ENCODE results near the gene CILP. TPM values are rescaled to one million over a fixed set of nuclear protein-coding genes. Genes with fewer than 3 reads are reported as not detected.

CILP gene, protein sequence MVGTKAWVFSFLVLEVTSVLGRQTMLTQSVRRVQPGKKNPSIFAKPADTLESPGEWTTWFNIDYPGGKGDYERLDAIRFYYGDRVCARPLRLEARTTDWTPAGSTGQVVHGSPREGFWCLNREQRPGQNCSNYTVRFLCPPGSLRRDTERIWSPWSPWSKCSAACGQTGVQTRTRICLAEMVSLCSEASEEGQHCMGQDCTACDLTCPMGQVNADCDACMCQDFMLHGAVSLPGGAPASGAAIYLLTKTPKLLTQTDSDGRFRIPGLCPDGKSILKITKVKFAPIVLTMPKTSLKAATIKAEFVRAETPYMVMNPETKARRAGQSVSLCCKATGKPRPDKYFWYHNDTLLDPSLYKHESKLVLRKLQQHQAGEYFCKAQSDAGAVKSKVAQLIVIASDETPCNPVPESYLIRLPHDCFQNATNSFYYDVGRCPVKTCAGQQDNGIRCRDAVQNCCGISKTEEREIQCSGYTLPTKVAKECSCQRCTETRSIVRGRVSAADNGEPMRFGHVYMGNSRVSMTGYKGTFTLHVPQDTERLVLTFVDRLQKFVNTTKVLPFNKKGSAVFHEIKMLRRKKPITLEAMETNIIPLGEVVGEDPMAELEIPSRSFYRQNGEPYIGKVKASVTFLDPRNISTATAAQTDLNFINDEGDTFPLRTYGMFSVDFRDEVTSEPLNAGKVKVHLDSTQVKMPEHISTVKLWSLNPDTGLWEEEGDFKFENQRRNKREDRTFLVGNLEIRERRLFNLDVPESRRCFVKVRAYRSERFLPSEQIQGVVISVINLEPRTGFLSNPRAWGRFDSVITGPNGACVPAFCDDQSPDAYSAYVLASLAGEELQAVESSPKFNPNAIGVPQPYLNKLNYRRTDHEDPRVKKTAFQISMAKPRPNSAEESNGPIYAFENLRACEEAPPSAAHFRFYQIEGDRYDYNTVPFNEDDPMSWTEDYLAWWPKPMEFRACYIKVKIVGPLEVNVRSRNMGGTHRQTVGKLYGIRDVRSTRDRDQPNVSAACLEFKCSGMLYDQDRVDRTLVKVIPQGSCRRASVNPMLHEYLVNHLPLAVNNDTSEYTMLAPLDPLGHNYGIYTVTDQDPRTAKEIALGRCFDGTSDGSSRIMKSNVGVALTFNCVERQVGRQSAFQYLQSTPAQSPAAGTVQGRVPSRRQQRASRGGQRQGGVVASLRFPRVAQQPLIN
- total RNA-seq (2014; rRNA removed; shearing (Covaris generic)), result 0.03 TPM in 1 of 2 replicates, not detected in the other
- not detected in 2 replicates for polyA plus RNA-seq (2016; fragmentation: Nextera tagmentation; extraction: Ambion mirVana)
- long read RNA-seq, result 0 reads

DNA sequence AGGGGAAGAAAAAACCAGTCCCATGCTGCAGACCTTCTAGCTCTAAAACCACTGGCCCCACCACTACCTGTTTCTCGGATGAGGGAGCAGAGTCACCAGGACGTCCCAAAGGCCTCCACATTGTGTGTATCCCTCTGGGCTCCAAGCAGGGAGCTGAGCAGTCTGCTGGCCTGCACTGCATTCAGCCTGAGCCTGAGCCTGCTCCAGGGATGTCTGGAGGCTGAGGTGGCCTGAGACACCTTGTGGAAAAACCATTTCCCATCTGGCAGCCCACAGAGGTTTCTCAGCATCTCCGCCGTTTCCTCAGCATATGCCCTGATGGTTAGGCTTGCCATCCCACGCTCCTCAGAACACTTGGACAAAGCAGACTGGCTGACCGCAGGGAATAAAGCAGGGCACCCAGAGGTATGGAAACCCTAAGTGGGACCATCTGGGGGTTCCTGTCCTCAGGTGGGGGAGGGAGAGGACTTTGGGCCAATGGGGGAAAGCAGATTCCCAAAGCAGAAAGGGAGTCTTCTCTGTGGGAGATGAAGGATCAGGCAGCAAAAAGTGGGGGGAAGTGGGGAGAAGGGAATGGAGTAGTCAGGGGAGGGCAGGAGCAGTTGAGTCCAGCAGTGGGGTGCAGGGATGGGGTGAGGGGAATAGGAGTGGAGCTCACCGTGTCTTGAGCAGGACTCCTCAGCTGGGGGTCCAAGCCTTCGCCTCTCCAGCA is at the start of gene CILP:
CILP (minus strand) TSS at position 704 of the 712 bp plus-strand sequence. CDS start 1,718 bp downstream, outside the sequence.
- DNase-seq (ENCODE audit: low spot score) (no peak), ATAC-seq (no peak)
- Histone ChIP-seq H3F3A (replicated peaks; ENCODE audit: low read depth) (no peaks in the 10 kb centered on the region), H3K27ac (ENCODE audit: low read depth) (no peak within 1 kb of the TSS), H3K9me2 (ENCODE audit: insufficient read depth) (no peaks in the 10 kb centered on the region; the same call in 1 of the 2 replicates), H3K36me3 (ENCODE audit: insufficient read depth) (no peaks in the 10 kb centered on the region), H3K79me2 (replicated peaks; ENCODE audit: insufficient read depth) (no peaks in the 10 kb centered on the region), H3K4me2 (no peak within 1 kb of the TSS), H2AFZ (peak within 1 kb of the TSS; percentile 69; the same call in 1 of the 2 replicates), H3K27me3 (ENCODE audit: insufficient read depth) (no peaks in the 10 kb centered on the region), H3K4me1 (ENCODE audit: insufficient read depth) (no peaks in the 10 kb centered on the region), H4K20me1 (replicated peaks; ENCODE audit: insufficient read depth) (no peaks in the 10 kb centered on the region), H3K4me3 (no peak within 1 kb of the TSS)
- peaks cover 12% of the 10 kb centered on the region for H3K4me1 Mint-ChIP-seq
- H3K36me3 Mint-ChIP-seq (ENCODE audit: low read depth), result no peaks in the 10 kb centered on the region; the same call in 2 of the 3 replicates
- peaks cover 6% of the 10 kb centered on the region for H3K27me3 Mint-ChIP-seq (ENCODE audit: insufficient read depth, low read depth, poor library complexity)
- H3K27ac Mint-ChIP-seq, result no peak within 1 kb of the TSS
- no peaks in the 10 kb centered on the region for H3K9me3 Mint-ChIP-seq
- no peak within 1 kb of the TSS for H3K4me3 Mint-ChIP-seq
- TF ChIP-seq, protein P1, sequence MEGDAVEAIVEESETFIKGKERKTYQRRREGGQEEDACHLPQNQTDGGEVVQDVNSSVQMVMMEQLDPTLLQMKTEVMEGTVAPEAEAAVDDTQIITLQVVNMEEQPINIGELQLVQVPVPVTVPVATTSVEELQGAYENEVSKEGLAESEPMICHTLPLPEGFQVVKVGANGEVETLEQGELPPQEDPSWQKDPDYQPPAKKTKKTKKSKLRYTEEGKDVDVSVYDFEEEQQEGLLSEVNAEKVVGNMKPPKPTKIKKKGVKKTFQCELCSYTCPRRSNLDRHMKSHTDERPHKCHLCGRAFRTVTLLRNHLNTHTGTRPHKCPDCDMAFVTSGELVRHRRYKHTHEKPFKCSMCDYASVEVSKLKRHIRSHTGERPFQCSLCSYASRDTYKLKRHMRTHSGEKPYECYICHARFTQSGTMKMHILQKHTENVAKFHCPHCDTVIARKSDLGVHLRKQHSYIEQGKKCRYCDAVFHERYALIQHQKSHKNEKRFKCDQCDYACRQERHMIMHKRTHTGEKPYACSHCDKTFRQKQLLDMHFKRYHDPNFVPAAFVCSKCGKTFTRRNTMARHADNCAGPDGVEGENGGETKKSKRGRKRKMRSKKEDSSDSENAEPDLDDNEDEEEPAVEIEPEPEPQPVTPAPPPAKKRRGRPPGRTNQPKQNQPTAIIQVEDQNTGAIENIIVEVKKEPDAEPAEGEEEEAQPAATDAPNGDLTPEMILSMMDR (conservative IDR thresholded peaks at IDR 0.05; ENCODE audit: low read depth in 2 of 2), result no peak
- TF ChIP-seq, protein P2, sequence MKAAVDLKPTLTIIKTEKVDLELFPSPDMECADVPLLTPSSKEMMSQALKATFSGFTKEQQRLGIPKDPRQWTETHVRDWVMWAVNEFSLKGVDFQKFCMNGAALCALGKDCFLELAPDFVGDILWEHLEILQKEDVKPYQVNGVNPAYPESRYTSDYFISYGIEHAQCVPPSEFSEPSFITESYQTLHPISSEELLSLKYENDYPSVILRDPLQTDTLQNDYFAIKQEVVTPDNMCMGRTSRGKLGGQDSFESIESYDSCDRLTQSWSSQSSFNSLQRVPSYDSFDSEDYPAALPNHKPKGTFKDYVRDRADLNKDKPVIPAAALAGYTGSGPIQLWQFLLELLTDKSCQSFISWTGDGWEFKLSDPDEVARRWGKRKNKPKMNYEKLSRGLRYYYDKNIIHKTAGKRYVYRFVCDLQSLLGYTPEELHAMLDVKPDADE (IDR thresholded peaks at IDR 0.05), result no peak
- TF ChIP-seq JUNB (IDR thresholded peaks at IDR 0.05; ENCODE audit: unreplicated experiment) (no peak), STAT1 (IDR thresholded peaks at IDR 0.05; ENCODE audit: unreplicated experiment) (no peak), ZNF331 (CRISPR knock-in tag; IDR thresholded peaks at IDR 0.05; ENCODE audit: low read depth) (no peak), EZH2phosphoT487 (IDR thresholded peaks at IDR 0.05; ENCODE audit: unreplicated experiment) (no peak), ZNF114 (CRISPR knock-in tag; IDR thresholded peaks at IDR 0.05) (no peak), POLR2AphosphoS5 (IDR thresholded peaks at IDR 0.05; ENCODE audit: low read depth) (no peak)
- TF ChIP-seq, protein P3, sequence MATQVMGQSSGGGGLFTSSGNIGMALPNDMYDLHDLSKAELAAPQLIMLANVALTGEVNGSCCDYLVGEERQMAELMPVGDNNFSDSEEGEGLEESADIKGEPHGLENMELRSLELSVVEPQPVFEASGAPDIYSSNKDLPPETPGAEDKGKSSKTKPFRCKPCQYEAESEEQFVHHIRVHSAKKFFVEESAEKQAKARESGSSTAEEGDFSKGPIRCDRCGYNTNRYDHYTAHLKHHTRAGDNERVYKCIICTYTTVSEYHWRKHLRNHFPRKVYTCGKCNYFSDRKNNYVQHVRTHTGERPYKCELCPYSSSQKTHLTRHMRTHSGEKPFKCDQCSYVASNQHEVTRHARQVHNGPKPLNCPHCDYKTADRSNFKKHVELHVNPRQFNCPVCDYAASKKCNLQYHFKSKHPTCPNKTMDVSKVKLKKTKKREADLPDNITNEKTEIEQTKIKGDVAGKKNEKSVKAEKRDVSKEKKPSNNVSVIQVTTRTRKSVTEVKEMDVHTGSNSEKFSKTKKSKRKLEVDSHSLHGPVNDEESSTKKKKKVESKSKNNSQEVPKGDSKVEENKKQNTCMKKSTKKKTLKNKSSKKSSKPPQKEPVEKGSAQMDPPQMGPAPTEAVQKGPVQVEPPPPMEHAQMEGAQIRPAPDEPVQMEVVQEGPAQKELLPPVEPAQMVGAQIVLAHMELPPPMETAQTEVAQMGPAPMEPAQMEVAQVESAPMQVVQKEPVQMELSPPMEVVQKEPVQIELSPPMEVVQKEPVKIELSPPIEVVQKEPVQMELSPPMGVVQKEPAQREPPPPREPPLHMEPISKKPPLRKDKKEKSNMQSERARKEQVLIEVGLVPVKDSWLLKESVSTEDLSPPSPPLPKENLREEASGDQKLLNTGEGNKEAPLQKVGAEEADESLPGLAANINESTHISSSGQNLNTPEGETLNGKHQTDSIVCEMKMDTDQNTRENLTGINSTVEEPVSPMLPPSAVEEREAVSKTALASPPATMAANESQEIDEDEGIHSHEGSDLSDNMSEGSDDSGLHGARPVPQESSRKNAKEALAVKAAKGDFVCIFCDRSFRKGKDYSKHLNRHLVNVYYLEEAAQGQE (IDR thresholded peaks at IDR 0.05; ENCODE audit: unreplicated experiment), result no peak
